ENCODE measurements around the gene HEPHL1.

- no peak for TF ChIP-seq ATF3 (IDR thresholded peaks at IDR 0.05)
- no peak for TF ChIP-seq ZFX (IDR thresholded peaks at IDR 0.05)
- no peak for TF ChIP-seq EZH2 (IDR thresholded peaks at IDR 0.05)
- TF ChIP-seq, protein P1, sequence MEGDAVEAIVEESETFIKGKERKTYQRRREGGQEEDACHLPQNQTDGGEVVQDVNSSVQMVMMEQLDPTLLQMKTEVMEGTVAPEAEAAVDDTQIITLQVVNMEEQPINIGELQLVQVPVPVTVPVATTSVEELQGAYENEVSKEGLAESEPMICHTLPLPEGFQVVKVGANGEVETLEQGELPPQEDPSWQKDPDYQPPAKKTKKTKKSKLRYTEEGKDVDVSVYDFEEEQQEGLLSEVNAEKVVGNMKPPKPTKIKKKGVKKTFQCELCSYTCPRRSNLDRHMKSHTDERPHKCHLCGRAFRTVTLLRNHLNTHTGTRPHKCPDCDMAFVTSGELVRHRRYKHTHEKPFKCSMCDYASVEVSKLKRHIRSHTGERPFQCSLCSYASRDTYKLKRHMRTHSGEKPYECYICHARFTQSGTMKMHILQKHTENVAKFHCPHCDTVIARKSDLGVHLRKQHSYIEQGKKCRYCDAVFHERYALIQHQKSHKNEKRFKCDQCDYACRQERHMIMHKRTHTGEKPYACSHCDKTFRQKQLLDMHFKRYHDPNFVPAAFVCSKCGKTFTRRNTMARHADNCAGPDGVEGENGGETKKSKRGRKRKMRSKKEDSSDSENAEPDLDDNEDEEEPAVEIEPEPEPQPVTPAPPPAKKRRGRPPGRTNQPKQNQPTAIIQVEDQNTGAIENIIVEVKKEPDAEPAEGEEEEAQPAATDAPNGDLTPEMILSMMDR (IDR thresholded peaks at IDR 0.05 in 2 of 3, conservative IDR thresholded peaks at IDR 0.05 in 1 of 3; ENCODE audit: borderline replicate concordance in 1 of 3, insufficient read depth in 1 of 3, low read depth in 2 of 3, low read length in 2 of 3): no peak
- no peak for TF ChIP-seq ELF1 (IDR thresholded peaks at IDR 0.05; ENCODE audit: borderline replicate concordance, low read depth)
- TF ChIP-seq YY1 (IDR thresholded peaks at IDR 0.05; ENCODE audit: extremely low read depth, insufficient replicate concordance, low read depth, low read length): no peak
- TF ChIP-seq TCF7L2 (IDR thresholded peaks at IDR 0.05; ENCODE audit: borderline replicate concordance, extremely low read depth, insufficient read depth, insufficient read length): no peak
- TF ChIP-seq ZNF274 (IDR thresholded peaks at IDR 0.05; ENCODE audit: low read depth, low read length): no peak
- TF ChIP-seq POLR2A (IDR thresholded peaks at IDR 0.05; ENCODE audit: borderline replicate concordance, extremely low read depth, insufficient read depth, insufficient read length): no peak
- TF ChIP-seq POLR2AphosphoS5 (IDR thresholded peaks at IDR 0.05; ENCODE audit: low read depth, low read length): no peak
These were observed 37.0 kb upstream of the HEPHL1 start for GRCh38 chr11:93984196-93984567.

Data from HCT116 (cell line).